Epithelial cell of prostate (primary cell): Measurements from ENCODE around the gene RARB.

Source experiments
- DNase-seq: peaks from one replicate; pipeline ENCODE4 v3.0.0-alpha.2; 2011; ENCODE audit warnings: low read depth, low spot score
- H3K27ac ChIP-seq: fragments of 450-650 bp; 2 replicates; pipeline ENCODE4 v1.5.1; 2017; ENCODE audit warnings: mild to moderate bottlenecking

The RARB gene

GRCh38 chr3:25536521-25537391, 108.7 kb downstream of the RARB start:
- no peak overlapping the region for H3K27ac ChIP-seq
- DNase-seq: no peak

- DNase-seq: no peak
- no peak overlapping the region for H3K27ac ChIP-seq
Measured at GRCh38 chr3:25537516-25537915, 109.5 kb downstream of the RARB start.

- no peak overlapping the region for H3K27ac ChIP-seq
Measured at GRCh38 chr3:25540273-25540672, 112.2 kb downstream of the RARB start.

GRCh38 chr3:25542492-25543039, 114.5 kb downstream of the RARB start:
- no peak overlapping the region for H3K27ac ChIP-seq
- no peak for DNase-seq

More at GRCh38 chr3:25540273-25540672, 112.2 kb downstream of the RARB start:
- no peak for DNase-seq

GRCh38 chr3:25547103-25547502, 119.0 kb downstream of the RARB start:
- DNase-seq: peak; percentile 12

GRCh38 chr3:25547943-25548674, 120.0 kb downstream of the RARB start:
- DNase-seq: no peak

More at GRCh38 chr3:25547103-25547502, 119.0 kb downstream of the RARB start:
- no peak overlapping the region for H3K27ac ChIP-seq

GRCh38 chr3:25548836-25549235, 120.8 kb downstream of the RARB start:
- H3K27ac ChIP-seq: peak overlapping the region; percentile 2
- peak; percentile 12 for DNase-seq

More at GRCh38 chr3:25547943-25548674, 120.0 kb downstream of the RARB start:
- no peak overlapping the region for H3K27ac ChIP-seq

- no peak for DNase-seq
- no peak overlapping the region for H3K27ac ChIP-seq
Measured at GRCh38 chr3:25552251-25552650, 124.2 kb downstream of the RARB start.

GRCh38 chr3:25554376-25554775, 126.3 kb downstream of the RARB start:
- DNase-seq: no peak
- H3K27ac ChIP-seq: no peak overlapping the region

- DNase-seq: no peak
- H3K27ac ChIP-seq: no peak overlapping the region
Measured at GRCh38 chr3:25555695-25556437, 127.8 kb downstream of the RARB start.

- DNase-seq: no peak
- no peak overlapping the region for H3K27ac ChIP-seq
Measured at GRCh38 chr3:25556447-25556846, 128.4 kb downstream of the RARB start.

- DNase-seq: no peak
- no peak overlapping the region for H3K27ac ChIP-seq
Measured at GRCh38 chr3:25557694-25558093, 129.6 kb downstream of the RARB start.

- no peak overlapping the region for H3K27ac ChIP-seq
Measured at GRCh38 chr3:25558121-25558520, 130.1 kb downstream of the RARB start.

GRCh38 chr3:25558796-25559195, 130.7 kb downstream of the RARB start:
- H3K27ac ChIP-seq: no peak overlapping the region
- DNase-seq: no peak

More at GRCh38 chr3:25558121-25558520, 130.1 kb downstream of the RARB start:
- no peak for DNase-seq

- H3K27ac ChIP-seq: no peak overlapping the region
- DNase-seq: no peak
Measured at GRCh38 chr3:25563601-25564000, 135.5 kb downstream of the RARB start.

GRCh38 chr3:25564075-25564474, 136.0 kb downstream of the RARB start:
- no peak for DNase-seq
- H3K27ac ChIP-seq: no peak overlapping the region

- no peak overlapping the region for H3K27ac ChIP-seq
- no peak for DNase-seq
Measured at GRCh38 chr3:25565807-25566206, 137.7 kb downstream of the RARB start.

GRCh38 chr3:25566358-25566920, 138.4 kb downstream of the RARB start:
- DNase-seq: no peak
- H3K27ac ChIP-seq: no peak overlapping the region

- H3K27ac ChIP-seq: no peak overlapping the region
- no peak for DNase-seq
Measured at GRCh38 chr3:25567388-25567787, 139.3 kb downstream of the RARB start.
